Brain microvascular endothelial cell (primary cell): ENCODE data around the gene CST6.

Experiments
- DNase-seq: peaks from one replicate; pipeline ENCODE4 v3.0.0-alpha.2; 2020
- H3K27ac ChIP-seq: fragments of 250-450 bp; sonication (Bioruptor Pico); 2 replicates; pipeline ENCODE4 v1.5.1; 2020; ENCODE audit warnings: mild to moderate bottlenecking, moderate library complexity
- H3K27me3 ChIP-seq: fragments of 250-450 bp; sonication (Bioruptor Pico); replicated peaks from 2 replicates; pipeline ENCODE4 v1.5.1; 2020; ENCODE audit warnings: mild to moderate bottlenecking
- H3K36me3 ChIP-seq: fragments of 250-450 bp; sonication (Bioruptor Pico); replicated peaks from 2 replicates; pipeline ENCODE4 v1.5.1; 2020; ENCODE audit warnings: mild to moderate bottlenecking
- H3K4me3 ChIP-seq: 2 replicates; pipeline ENCODE4 v1.5.1; 2011; ENCODE audit warnings: low read depth, mild to moderate bottlenecking, control low read depth, low read length, moderate library complexity
- CTCF ChIP-seq: IDR thresholded peaks from 2 replicates; pipeline ENCODE4 v1.5.1; 2011; ENCODE audit warnings: low read depth, mild to moderate bottlenecking, moderate library complexity, low read length, control low read depth, inconsistent platforms; ENCODE audit errors: missing control alignments
- in situ Hi-C: cut with HindIII; loops from 2 replicates; pipeline ENCODE4 v1.10.0; 2017; ENCODE audit warnings: low sequenced_read_pairs, low pct_ligation_motif_present

The CST6 gene

GRCh38 chr11:65977621-65978390 lies 34.0 kb upstream of the CST6 start:
- peaks cover 35% of the 10 kb centered on the region for H3K36me3 ChIP-seq

GRCh38 chr11:65978391-65979238 lies 33.2 kb upstream of the CST6 start:
- DNase-seq, result no peak
- Histone ChIP-seq H3K36me3 (peaks cover 30% of the 10 kb centered on the region), H3K4me3 (no peak overlapping the region), H3K27me3 (no peaks in the 10 kb centered on the region), H3K27ac (no peak overlapping the region)
- TF ChIP-seq CTCF, result no peak
- in situ Hi-C loops, result no loop called here

More at GRCh38 chr11:65977621-65978390, 34.0 kb upstream of the CST6 start:
- H3K4me3 ChIP-seq, result no peak overlapping the region
- TF ChIP-seq CTCF, result no peak
- no peak for DNase-seq
- in situ Hi-C loops, result no loop called here
- H3K27me3 ChIP-seq, result no peaks in the 10 kb centered on the region
- no peak overlapping the region for H3K27ac ChIP-seq

- in situ Hi-C loops, result no loop called here
- H3K27me3 ChIP-seq, result no peaks in the 10 kb centered on the region
- H3K36me3 ChIP-seq, result peaks cover 30% of the 10 kb centered on the region
- H3K4me3 ChIP-seq, result no peak overlapping the region
- H3K27ac ChIP-seq, result no peak overlapping the region
- TF ChIP-seq CTCF, result no peak
- DNase-seq, result no peak
These were observed 32.5 kb upstream of the CST6 start for GRCh38 chr11:65979261-65979759.

GRCh38 chr11:65981101-65981740 lies 30.6 kb upstream of the CST6 start:
- Histone ChIP-seq H3K27ac (no peak overlapping the region), H3K27me3 (no peaks in the 10 kb centered on the region), H3K36me3 (peaks cover 25% of the 10 kb centered on the region), H3K4me3 (no peak overlapping the region)
- DNase-seq, result no peak
- no peak for TF ChIP-seq CTCF
- in situ Hi-C loops, result no loop called here

DNA sequence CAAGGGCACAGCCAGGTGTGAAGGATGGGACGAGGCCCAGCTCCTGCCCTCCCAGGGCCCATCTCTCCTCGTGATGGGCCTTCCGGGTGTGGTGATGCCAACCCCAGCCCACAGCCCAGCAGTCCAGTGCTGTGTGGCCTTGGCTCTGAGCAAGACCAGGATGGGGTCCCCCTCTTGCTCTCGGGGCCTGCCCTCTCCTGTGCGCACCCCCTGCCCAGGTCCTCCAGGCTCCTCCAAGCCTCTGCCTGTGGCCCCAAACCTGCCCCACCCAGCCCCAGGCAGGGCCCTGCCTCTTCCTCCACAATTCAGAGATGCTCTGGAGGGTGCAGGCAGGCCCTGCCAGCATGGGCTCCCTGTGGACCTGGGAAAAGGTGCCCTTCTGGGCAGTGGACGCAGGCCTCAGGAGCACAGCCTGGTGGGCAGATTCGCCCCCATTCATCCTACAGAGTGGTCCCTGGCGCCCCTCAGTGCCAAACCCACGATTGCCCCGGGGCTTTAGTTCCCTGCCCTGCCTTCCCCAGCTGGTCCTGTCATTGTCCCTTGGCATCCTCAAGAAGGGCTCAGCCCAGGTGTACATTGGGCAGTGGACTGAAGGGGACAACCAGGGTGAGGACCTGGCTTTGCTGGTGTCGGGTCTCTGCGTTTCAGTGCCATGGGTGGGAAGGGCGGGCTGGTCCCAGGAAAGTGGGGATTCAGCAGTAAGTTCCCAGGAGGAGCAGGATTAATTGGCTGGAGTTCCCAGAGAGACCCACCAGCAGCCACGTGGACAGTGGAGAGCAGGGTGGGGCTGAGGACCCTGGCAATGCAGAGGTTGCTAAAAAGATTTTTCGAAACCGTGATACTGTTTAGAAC lies 29.6 kb upstream of the CST6 start:
- Histone ChIP-seq H3K36me3 (peaks cover 16% of the 10 kb centered on the region), H3K4me3 (no peak overlapping the region), H3K27me3 (no peaks in the 10 kb centered on the region), H3K27ac (no peak overlapping the region)
- no peak for TF ChIP-seq CTCF
- DNase-seq, result no peak
- in situ Hi-C loops, result no loop called here
